Stimulated activated naive CD8-positive, alpha-beta T cell treated with anti-CD3 and anti-CD28 coated beads, Interleukin-15, amount 100 ng/mL, for 72 hours (primary cell): ENCODE data around the gene VSIG1.

ENCODE experiments used
- ATAC-seq: fragments of 150-1000 bp; cut with Tn5 transposase; 2 replicates; pipeline ENCODE4 v1.10.0; 2021; ENCODE audit warnings: mild to moderate bottlenecking, moderate library complexity
- DNase-seq, 2 donors: peaks; one replicate each; pipeline ENCODE4 v3.0.0; 2021 to 2022
- H3K27ac Mint-ChIP-seq, 2 donors: one replicate each; pipeline ENCODE4 v1.8.0; 2022; ENCODE audit warnings: mild to moderate bottlenecking in 2 of 2, mixed read lengths in 2 of 2, moderate library complexity in 2 of 2
- H3K27me3 Mint-ChIP-seq: one replicate; pipeline ENCODE4 v1.8.0; 2022; ENCODE audit warnings: mixed read lengths
- H3K4me1 Mint-ChIP-seq: one replicate; pipeline ENCODE4 v1.8.0; 2022; ENCODE audit warnings: mild to moderate bottlenecking, mixed read lengths
- H3K4me3 Mint-ChIP-seq, 2 donors: one replicate each; pipeline ENCODE4 v1.8.0; 2022; ENCODE audit warnings: mild to moderate bottlenecking in 2 of 2, mixed read lengths in 2 of 2, moderate library complexity in 1 of 2
- H3K9me3 Mint-ChIP-seq, 2 donors: one replicate each; pipeline ENCODE4 v1.8.0; 2022; ENCODE audit warnings: mixed read lengths in 2 of 2

Gene VSIG1

GRCh38 chrX:108034725-108035124, 10.1 kb upstream of the VSIG1 start:
- ATAC-seq (no peak), DNase-seq (no peak)
- H3K4me1 Mint-ChIP-seq, result peaks cover 50% of the 10 kb centered on the region
- H3K27me3 Mint-ChIP-seq, result no peaks in the 10 kb centered on the region
- no peaks in the 10 kb centered on the region for H3K9me3 Mint-ChIP-seq
- H3K27ac Mint-ChIP-seq, result no peak overlapping the region
- no peak overlapping the region for H3K4me3 Mint-ChIP-seq

GRCh38 chrX:108036298-108036973, 8.4 kb upstream of the VSIG1 start:
- DNase-seq (no peak), ATAC-seq (no peak)
- H3K27ac Mint-ChIP-seq, result no peak overlapping the region
- H3K4me1 Mint-ChIP-seq, result peaks cover 35% of the 10 kb centered on the region
- no peaks in the 10 kb centered on the region for H3K27me3 Mint-ChIP-seq
- H3K9me3 Mint-ChIP-seq, result no peaks in the 10 kb centered on the region
- H3K4me3 Mint-ChIP-seq, result no peak overlapping the region

GRCh38 chrX:108049649-108050048, 4.8 kb downstream of the VSIG1 start:
- no peaks in the 10 kb centered on the region for H3K27me3 Mint-ChIP-seq
- no peaks in the 10 kb centered on the region for H3K9me3 Mint-ChIP-seq
- no peak overlapping the region for H3K27ac Mint-ChIP-seq
- DNase-seq (no peak), ATAC-seq (no peak)
- H3K4me3 Mint-ChIP-seq, result no peak overlapping the region
- peaks cover 7% of the 10 kb centered on the region for H3K4me1 Mint-ChIP-seq

GRCh38 chrX:108053218-108053617, 8.4 kb downstream of the VSIG1 start:
- ATAC-seq, result peak; percentile 85
- no peaks in the 10 kb centered on the region for H3K9me3 Mint-ChIP-seq
- H3K4me3 Mint-ChIP-seq, result no peak overlapping the region
- no peak for DNase-seq
- peaks cover 7% of the 10 kb centered on the region for H3K4me1 Mint-ChIP-seq
- no peaks in the 10 kb centered on the region for H3K27me3 Mint-ChIP-seq
- no peak overlapping the region for H3K27ac Mint-ChIP-seq

- Mint-ChIP-seq H3K27me3 (no peaks in the 10 kb centered on the region), H3K4me3 (no peak overlapping the region), H3K27ac (no peak overlapping the region), H3K9me3 (no peaks in the 10 kb centered on the region), H3K4me1 (peaks cover 7% of the 10 kb centered on the region)
- ATAC-seq (no peak), DNase-seq (no peak)
These were observed 10.7 kb downstream of the VSIG1 start for GRCh38 chrX:108055546-108055945.

GRCh38 chrX:108059801-108060200, 14.9 kb downstream of the VSIG1 start:
- ATAC-seq (no peak), DNase-seq (no peak)
- Mint-ChIP-seq H3K27me3 (no peaks in the 10 kb centered on the region), H3K4me1 (peaks cover 11% of the 10 kb centered on the region), H3K27ac (no peak overlapping the region), H3K4me3 (no peak overlapping the region), H3K9me3 (no peaks in the 10 kb centered on the region)

- Mint-ChIP-seq H3K27ac (no peak overlapping the region), H3K9me3 (no peaks in the 10 kb centered on the region), H3K4me1 (peaks cover 18% of the 10 kb centered on the region), H3K27me3 (no peaks in the 10 kb centered on the region), H3K4me3 (no peak overlapping the region)
- no peak for DNase-seq
- ATAC-seq, result no peak
These were observed 19.1 kb downstream of the VSIG1 start for GRCh38 chrX:108064001-108064400.

- H3K27me3 Mint-ChIP-seq, result no peaks in the 10 kb centered on the region
- ATAC-seq (no peak), DNase-seq (no peak)
- no peak overlapping the region for H3K27ac Mint-ChIP-seq
- peaks cover 18% of the 10 kb centered on the region for H3K4me1 Mint-ChIP-seq
- H3K4me3 Mint-ChIP-seq, result no peak overlapping the region
- H3K9me3 Mint-ChIP-seq, result no peaks in the 10 kb centered on the region
These were observed 19.7 kb downstream of the VSIG1 start for GRCh38 chrX:108064613-108065012.

GRCh38 chrX:108068121-108068520, 23.3 kb downstream of the VSIG1 start:
- no peaks in the 10 kb centered on the region for H3K9me3 Mint-ChIP-seq
- ATAC-seq (no peak), DNase-seq (no peak)
- peak overlapping the region in 1 of 2 donors; percentile 86 for H3K27ac Mint-ChIP-seq
- peaks cover 24% of the 10 kb centered on the region for H3K4me1 Mint-ChIP-seq
- no peak overlapping the region for H3K4me3 Mint-ChIP-seq
- H3K27me3 Mint-ChIP-seq, result no peaks in the 10 kb centered on the region

- Mint-ChIP-seq H3K4me1 (peaks cover 13% of the 10 kb centered on the region), H3K4me3 (no peak overlapping the region), H3K27ac (no peak overlapping the region), H3K9me3 (no peaks in the 10 kb centered on the region), H3K27me3 (no peaks in the 10 kb centered on the region)
- no peak for ATAC-seq
- no peak for DNase-seq
These were observed 26.0 kb downstream of the VSIG1 start for GRCh38 chrX:108070891-108071290.

GRCh38 chrX:108071578-108071977, 26.7 kb downstream of the VSIG1 start:
- Mint-ChIP-seq H3K27ac (no peak overlapping the region), H3K9me3 (no peaks in the 10 kb centered on the region), H3K27me3 (no peaks in the 10 kb centered on the region), H3K4me1 (peaks cover 13% of the 10 kb centered on the region), H3K4me3 (no peak overlapping the region)
- ATAC-seq (no peak), DNase-seq (no peak)

GRCh38 chrX:108072746-108073145, 27.9 kb downstream of the VSIG1 start:
- Mint-ChIP-seq H3K27me3 (no peaks in the 10 kb centered on the region), H3K9me3 (no peaks in the 10 kb centered on the region), H3K4me3 (no peak overlapping the region), H3K27ac (no peak overlapping the region), H3K4me1 (peaks cover 13% of the 10 kb centered on the region)
- DNase-seq, result no peak
- ATAC-seq, result no peak

- no peaks in the 10 kb centered on the region for H3K9me3 Mint-ChIP-seq
- H3K27ac Mint-ChIP-seq, result no peak overlapping the region
- H3K4me1 Mint-ChIP-seq, result no peaks in the 10 kb centered on the region
- no peak for ATAC-seq
- no peak overlapping the region for H3K4me3 Mint-ChIP-seq
- no peaks in the 10 kb centered on the region for H3K27me3 Mint-ChIP-seq
- DNase-seq, result no peak
These were observed 36.2 kb downstream of the VSIG1 start for GRCh38 chrX:108081110-108081509.

- ATAC-seq (no peak), DNase-seq (no peak)
- H3K4me3 Mint-ChIP-seq, result no peak overlapping the region
- no peaks in the 10 kb centered on the region for H3K9me3 Mint-ChIP-seq
- H3K27me3 Mint-ChIP-seq, result no peaks in the 10 kb centered on the region
- H3K4me1 Mint-ChIP-seq, result no peaks in the 10 kb centered on the region
- no peak overlapping the region for H3K27ac Mint-ChIP-seq
These were observed 42.9 kb downstream of the VSIG1 start for GRCh38 chrX:108087792-108088191.

GRCh38 chrX:108088511-108088910, 43.6 kb downstream of the VSIG1 start:
- Mint-ChIP-seq H3K9me3 (no peaks in the 10 kb centered on the region), H3K4me3 (no peak overlapping the region), H3K27me3 (no peaks in the 10 kb centered on the region), H3K27ac (no peak overlapping the region), H3K4me1 (peaks cover 3% of the 10 kb centered on the region)
- ATAC-seq, result no peak
- no peak for DNase-seq

- Mint-ChIP-seq H3K9me3 (no peaks in the 10 kb centered on the region), H3K27ac (no peak overlapping the region), H3K27me3 (no peaks in the 10 kb centered on the region), H3K4me1 (peaks cover 10% of the 10 kb centered on the region), H3K4me3 (no peak overlapping the region)
- ATAC-seq (no peak), DNase-seq (peak in 1 of 2 donors; percentile 1)
These were observed 45.8 kb downstream of the VSIG1 start for GRCh38 chrX:108090491-108091263.
